ENCODE measurements around the gene PRRG4. TPM values are rescaled to one million over a fixed set of nuclear protein-coding genes. Genes with fewer than 3 reads are reported as not detected.

PRRG4 gene
- total RNA-seq, result 0.05 and 0.06 TPM in 2 replicates

DNA sequence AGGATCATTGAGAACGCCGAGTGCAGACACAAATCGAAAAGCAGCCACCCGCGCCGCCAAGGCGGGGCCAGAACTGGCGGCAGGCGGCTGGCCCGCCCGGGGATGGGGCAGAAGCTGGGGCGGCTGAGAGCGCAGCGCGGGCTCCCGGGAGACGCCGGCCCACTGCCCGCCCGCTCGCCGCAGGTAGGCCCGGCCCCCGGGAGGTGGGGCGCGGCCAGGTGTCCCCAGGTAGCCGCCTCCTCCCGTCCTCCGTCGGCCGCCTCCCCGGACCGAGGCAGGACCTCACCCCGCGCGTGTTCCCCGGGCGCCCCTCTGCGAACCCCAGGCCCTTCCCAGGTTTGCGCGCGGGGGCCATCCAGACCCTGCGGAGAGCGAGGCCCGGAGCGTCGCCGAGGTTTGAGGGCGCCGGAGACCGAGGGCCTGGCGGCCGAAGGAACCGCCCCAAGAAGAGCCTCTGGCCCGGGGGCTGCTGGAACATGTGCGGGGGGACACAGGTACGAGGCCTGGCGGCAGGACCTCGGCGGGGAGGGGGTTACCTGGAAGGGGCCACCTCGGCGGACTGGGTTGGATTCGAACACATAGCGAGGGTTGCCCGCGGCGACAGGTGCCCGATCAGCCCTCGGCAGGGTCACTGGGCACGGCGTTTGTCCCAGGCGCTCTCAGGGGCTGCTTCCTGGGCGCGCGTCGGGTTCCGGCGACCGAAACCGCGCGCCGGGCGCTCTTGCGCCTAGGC lies at the start of gene PRRG4:
PRRG4 (plus strand) TSS at position 248 of the 733 bp plus-strand sequence. CDS start 603 bp downstream, outside the sequence.

GRCh38 chr11:32794439-32794838 lies 35.3 kb upstream of the PRRG4 start, which contains the start of gene CCDC73:
Gene CCDC73, minus strand, starts transcription at chr11:32794662. Its CDS starts 34,419 bp downstream, at chr11:32760243.

DNA sequence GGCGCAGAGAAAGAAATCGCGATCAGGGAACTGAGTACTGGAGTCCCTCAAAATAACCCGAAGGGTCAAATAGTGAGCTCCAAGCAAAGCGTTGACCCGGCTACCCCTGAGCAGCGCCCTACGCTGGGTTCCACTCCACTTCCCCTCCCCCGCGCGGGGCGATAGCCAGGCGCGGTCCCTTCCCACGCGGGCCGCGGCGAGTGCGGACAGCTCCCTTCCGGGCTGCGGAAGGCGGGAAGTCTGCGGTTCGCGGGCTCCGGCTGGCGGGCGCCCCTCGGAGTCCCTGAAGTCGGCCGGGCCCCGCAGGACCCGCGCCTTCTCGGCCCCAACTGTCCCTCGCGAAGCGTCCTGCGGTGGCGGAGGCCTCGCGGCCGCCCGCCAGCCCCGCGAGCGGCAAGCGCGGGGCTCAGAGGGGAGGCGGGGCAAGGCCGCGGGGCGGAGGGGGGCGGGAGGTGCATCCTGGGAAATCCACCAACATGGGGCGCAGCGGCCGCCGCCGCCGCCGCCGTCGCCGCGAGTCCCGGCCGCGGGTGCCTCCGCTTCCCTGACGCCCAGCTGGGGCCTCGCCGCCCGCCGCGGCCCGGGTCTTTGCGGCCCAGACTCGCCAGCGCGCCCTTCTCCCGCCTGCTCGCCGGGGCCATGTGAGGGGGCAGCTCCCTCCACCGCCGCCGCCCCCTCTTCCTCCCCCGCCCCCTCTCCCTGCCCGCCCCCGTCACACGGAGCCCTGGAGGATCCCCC lies 62.8 kb downstream of the PRRG4 start, which contains the start of gene QSER1:
QSER1 (plus strand) TSS at position 457 of the 738 bp plus-strand sequence. CDS start 315 bp downstream, outside the sequence.

Other genes starting within 250 kb of the PRRG4 start
- 395 and 436 TPM in 2 replicates for gene EIF3M, start 246.1 kb upstream of the PRRG4 start, total RNA-seq
- gene CCDC73, start 35.3 kb upstream of the PRRG4 start, total RNA-seq, result not detected in 2 replicates
- 18.1 and 18.5 TPM in 2 replicates for gene QSER1, start 62.9 kb downstream of the PRRG4 start, total RNA-seq
- gene DEPDC7, start 186.0 kb downstream of the PRRG4 start, total RNA-seq, result 1.4 and 1.6 TPM in 2 replicates
- 12.9 and 14.2 TPM in 2 replicates for gene TCP11L1, start 209.6 kb downstream of the PRRG4 start, total RNA-seq